ENCODE measurements around the gene WDR53.
A peak's percentile ranks its signal among the peaks of the same experiment; 100 is the strongest.

Gene WDR53

DNA sequence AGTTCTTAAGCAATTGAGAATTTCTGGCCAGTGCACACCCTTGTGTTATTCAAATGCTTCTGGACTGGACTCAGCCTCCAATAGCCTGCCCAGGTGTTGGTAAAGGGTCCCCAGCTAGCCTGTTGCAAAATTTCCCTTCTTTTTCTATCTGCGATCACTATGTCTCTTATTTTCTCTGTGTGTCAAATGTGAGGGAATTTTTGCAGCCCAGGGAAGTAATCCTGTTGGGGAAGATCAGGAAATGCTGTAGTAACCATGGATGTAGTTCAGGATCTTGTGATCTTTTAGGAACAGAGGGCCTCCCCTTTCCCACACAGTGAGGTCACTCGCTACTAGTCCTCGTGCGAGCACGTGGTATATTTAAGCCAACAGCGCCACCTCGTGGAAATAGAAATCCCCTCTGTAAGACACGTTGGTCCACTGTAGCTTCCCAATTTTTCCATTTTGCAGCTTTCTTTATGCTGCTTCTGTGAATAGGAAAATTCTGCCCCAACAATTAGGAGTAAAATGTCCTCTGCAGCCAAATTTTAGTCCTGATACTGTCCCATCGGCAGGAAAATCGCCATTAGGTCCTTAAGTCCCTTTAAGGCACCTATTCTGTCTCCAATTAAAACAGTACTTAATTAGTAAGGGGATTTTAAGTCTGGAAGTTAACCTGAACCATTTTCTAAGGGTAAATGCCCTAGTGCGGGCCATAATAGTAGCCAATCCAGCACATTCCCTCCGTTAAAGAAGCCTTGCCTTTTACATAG, 49.2 kb downstream of the WDR53 start:
- peak; percentile 76 for DNase-seq (ENCODE audit: low read depth)
- TF ChIP-seq CTCF (IDR thresholded peaks at IDR 0.05; ENCODE audit: low read depth, low read length) (peak; percentile 34), MYC (IDR thresholded peaks at IDR 0.05; ENCODE audit: low read depth, low read length) (peak; percentile 99), MAX (IDR thresholded peaks at IDR 0.05; ENCODE audit: low read depth, low read length) (peak; percentile 100), POLR2A (IDR thresholded peaks at IDR 0.05; ENCODE audit: extremely low read depth, insufficient read length) (no peak)
- no peak overlapping the region for H3K4me3 ChIP-seq (ENCODE audit: low read depth, low read length)

- no peak for DNase-seq (ENCODE audit: low read depth)
- no peak overlapping the region for H3K4me3 ChIP-seq (ENCODE audit: low read depth, low read length)
- TF ChIP-seq POLR2A (IDR thresholded peaks at IDR 0.05; ENCODE audit: extremely low read depth, insufficient read length), result no peak
Measured at GRCh38 chr3:196517919-196518318, 50.4 kb downstream of the WDR53 start.

GRCh38 chr3:196517162-196517800, 51.1 kb downstream of the WDR53 start:
- no peak overlapping the region for H3K4me3 ChIP-seq (ENCODE audit: low read depth, low read length)
- no peak for DNase-seq (ENCODE audit: low read depth)
- TF ChIP-seq MAX (IDR thresholded peaks at IDR 0.05; ENCODE audit: low read depth, low read length) (no peak), MYC (IDR thresholded peaks at IDR 0.05; ENCODE audit: low read depth, low read length) (no peak), CTCF (IDR thresholded peaks at IDR 0.05; ENCODE audit: low read depth, low read length) (no peak), POLR2A (IDR thresholded peaks at IDR 0.05; ENCODE audit: extremely low read depth, insufficient read length) (no peak)

DNA sequence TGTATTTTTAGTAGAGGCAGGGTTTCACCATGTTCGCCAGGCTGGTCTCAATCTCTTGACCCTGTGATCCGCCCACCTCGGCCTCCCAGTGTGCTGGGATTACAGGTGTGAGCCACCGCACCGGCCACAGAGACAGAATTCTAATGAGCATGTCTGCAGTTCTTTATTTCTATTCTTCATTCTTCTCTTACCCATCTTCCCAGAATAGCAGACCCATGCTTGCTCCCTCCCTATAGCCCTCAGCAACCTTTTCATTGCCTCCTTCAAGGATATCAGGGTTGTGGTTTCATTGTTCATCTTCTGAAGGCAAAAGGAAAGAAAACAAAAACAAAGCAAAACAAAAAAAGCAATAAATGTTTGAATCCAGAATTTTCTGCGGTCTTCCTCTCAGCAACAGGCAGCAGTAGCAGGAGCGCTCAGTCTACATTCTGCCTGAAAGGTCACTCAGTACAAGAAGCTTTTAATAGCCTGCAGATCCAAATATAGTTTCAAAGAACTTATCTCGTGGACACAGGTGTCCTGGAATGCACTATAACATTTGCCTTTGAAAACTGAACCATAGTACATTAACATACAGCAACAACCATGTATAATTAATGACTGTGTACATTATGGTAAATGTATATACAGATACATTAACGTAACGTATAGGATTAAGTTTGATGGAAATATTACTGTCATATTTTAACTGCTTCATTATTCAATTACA, 53.3 kb downstream of the WDR53 start, which contains the start of gene SMCO1:
Gene SMCO1, minus strand, starts transcription at position 434 of the 709 bp plus-strand sequence. Its CDS starts 137 bp downstream, at position 297.
- no peak within 1 kb of the TSS for H3K4me3 ChIP-seq (ENCODE audit: low read depth, low read length)
- DNase-seq (ENCODE audit: low read depth), result no peak
- TF ChIP-seq POLR2A (IDR thresholded peaks at IDR 0.05; ENCODE audit: extremely low read depth, insufficient read length) (no peak), MYC (IDR thresholded peaks at IDR 0.05; ENCODE audit: low read depth, low read length) (no peak), CTCF (IDR thresholded peaks at IDR 0.05; ENCODE audit: low read depth, low read length) (no peak), MAX (IDR thresholded peaks at IDR 0.05; ENCODE audit: low read depth, low read length) (no peak)

DNA sequence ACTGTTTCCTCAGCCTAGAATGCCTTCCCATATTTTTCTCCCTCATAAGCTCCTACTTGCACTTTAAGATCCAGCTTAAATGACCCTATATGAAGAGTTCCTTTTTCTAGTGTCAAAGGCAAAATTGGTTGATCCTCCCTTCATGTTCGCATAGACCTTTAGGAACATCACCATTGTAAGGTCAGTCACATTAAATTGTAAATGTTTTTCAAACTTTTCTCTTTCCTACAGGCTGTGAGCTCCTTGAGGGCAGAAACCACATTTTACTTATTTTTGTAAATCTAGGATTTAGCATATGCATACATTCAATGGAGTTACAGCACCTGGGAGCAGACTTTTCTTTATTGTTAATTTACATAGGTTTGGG, 54.0 kb downstream of the WDR53 start:
- no peak for TF ChIP-seq CTCF (IDR thresholded peaks at IDR 0.05; ENCODE audit: low read depth, low read length)
- no peak for TF ChIP-seq MYC (IDR thresholded peaks at IDR 0.05; ENCODE audit: low read depth, low read length)
- TF ChIP-seq MAX (IDR thresholded peaks at IDR 0.05; ENCODE audit: low read depth, low read length), result no peak
- TF ChIP-seq POLR2A (IDR thresholded peaks at IDR 0.05; ENCODE audit: extremely low read depth, insufficient read length), result no peak
- DNase-seq (ENCODE audit: low read depth), result no peak
- H3K4me3 ChIP-seq (ENCODE audit: low read depth, low read length), result no peak overlapping the region

Measured in NB4 (cell line).